IMR-90 (cell line): ENCODE results near the gene SLC6A2.
"Not testable (repeated sequence)": the region's sequence is repeated elsewhere in the genome, so short reads cannot be mapped to it uniquely, and the experiment has no call there.

Experiments
- RFX5 ChIP-seq: IDR thresholded peaks from 2 replicates; pipeline ENCODE4 v1.8.0; 2012; ENCODE audit warnings: low read depth, mild to moderate bottlenecking, low read length, moderate library complexity
- SMC3 ChIP-seq: fragments of 150-350 bp; IDR thresholded peaks from 2 replicates; pipeline ENCODE4 v1.6.1; 2016; ENCODE audit warnings: low read depth, mild to moderate bottlenecking, antibody characterized with exemption, low read length, moderate library complexity
- TF ChIP-seq, protein P1 (sequence below): conservative IDR thresholded peaks from 2 replicates; pipeline ENCODE4 v1.5.1; 2012; ENCODE audit warnings: mild to moderate bottlenecking, low read depth, low read length, improper control_type of control experiment
- TF ChIP-seq, protein P2 (sequence below): fragments of 150-350 bp; IDR thresholded peaks from 2 replicates; pipeline ENCODE4 v1.6.1; 2016; ENCODE audit warnings: low read depth, mild to moderate bottlenecking, low read length, moderate library complexity, borderline replicate concordance

DNA sequence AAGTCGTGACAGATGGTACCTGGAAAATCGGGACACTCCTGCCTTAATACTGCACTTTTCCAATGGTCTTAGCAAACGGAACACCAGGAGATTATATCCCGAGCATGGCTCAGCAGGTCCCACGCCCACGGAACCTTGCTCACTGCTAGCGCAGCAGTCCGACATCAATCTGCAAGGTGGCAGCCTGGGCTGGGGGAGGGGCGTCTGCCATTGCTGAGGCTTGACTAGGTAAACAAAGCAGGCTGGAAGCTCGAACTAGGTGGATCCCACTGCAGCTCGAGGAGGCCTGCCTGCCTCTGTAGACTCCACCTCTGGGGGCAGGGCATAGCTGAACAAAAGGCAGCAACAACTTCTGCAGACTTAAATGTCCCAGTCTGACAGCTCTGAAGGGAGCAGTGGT, 40.1 kb upstream of the SLC6A2 start:
- TF ChIP-seq, protein P1, sequence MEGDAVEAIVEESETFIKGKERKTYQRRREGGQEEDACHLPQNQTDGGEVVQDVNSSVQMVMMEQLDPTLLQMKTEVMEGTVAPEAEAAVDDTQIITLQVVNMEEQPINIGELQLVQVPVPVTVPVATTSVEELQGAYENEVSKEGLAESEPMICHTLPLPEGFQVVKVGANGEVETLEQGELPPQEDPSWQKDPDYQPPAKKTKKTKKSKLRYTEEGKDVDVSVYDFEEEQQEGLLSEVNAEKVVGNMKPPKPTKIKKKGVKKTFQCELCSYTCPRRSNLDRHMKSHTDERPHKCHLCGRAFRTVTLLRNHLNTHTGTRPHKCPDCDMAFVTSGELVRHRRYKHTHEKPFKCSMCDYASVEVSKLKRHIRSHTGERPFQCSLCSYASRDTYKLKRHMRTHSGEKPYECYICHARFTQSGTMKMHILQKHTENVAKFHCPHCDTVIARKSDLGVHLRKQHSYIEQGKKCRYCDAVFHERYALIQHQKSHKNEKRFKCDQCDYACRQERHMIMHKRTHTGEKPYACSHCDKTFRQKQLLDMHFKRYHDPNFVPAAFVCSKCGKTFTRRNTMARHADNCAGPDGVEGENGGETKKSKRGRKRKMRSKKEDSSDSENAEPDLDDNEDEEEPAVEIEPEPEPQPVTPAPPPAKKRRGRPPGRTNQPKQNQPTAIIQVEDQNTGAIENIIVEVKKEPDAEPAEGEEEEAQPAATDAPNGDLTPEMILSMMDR, result not testable (repeated sequence)
- TF ChIP-seq SMC3, RFX5: not testable (repeated sequence)
- TF ChIP-seq, protein P2, sequence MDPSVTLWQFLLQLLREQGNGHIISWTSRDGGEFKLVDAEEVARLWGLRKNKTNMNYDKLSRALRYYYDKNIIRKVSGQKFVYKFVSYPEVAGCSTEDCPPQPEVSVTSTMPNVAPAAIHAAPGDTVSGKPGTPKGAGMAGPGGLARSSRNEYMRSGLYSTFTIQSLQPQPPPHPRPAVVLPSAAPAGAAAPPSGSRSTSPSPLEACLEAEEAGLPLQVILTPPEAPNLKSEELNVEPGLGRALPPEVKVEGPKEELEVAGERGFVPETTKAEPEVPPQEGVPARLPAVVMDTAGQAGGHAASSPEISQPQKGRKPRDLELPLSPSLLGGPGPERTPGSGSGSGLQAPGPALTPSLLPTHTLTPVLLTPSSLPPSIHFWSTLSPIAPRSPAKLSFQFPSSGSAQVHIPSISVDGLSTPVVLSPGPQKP, result not testable (repeated sequence)
